ENCODE results near the gene SPTLC3.

DNA sequence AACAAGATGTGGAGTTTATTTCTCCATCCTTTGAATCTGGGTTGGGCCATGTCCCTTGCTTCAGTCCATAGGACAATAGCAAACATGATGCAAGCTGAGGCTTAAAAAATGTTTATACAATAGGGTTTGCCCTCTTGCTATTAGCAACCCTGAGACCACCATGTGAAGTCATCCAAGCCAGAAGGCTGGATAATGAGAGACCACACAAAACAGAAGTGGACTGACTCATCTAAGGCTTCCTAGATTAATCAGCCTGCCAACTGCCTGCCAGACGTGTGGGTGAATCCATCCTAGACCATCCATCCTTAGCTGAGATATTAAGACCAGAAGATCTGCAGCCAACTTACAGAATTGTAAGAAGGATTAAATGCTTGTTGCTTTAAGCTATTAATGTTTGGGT is 174.2 kb downstream of the SPTLC3 start:
- no peak for TF ChIP-seq CTCF (IDR thresholded peaks at IDR 0.05)
- no peak for TF ChIP-seq EP300 (IDR thresholded peaks at IDR 0.05)
